ENCODE measurements around the gene TAF11L4.
"Not testable (repeated sequence)": the region's sequence is repeated elsewhere in the genome, so short reads cannot be mapped to it uniquely, and the experiment has no call there.

GRCh38 chr5:17491257-17491656, 30.3 kb upstream of the TAF11L4 start:
- TF ChIP-seq CTCF, POLR2A (IDR thresholded peaks at IDR 0.05): not testable (repeated sequence)

All from right lobe of liver (tissue), 4 donors.